ENCODE measurements around the gene CEMIP. TPM values are rescaled to one million over a fixed set of nuclear protein-coding genes. Genes with fewer than 3 reads are reported as not detected.

Gene CEMIP
- total and polyA plus RNA-seq, 2 of the 4 experiments (the other 2 are of a cell fraction), result 63.8 to 78.0 TPM

- intact Hi-C loops (cut with micrococcal nuclease) (no loop called here), dilution Hi-C loops (cut with HindIII; ENCODE audit: low sequenced_read_pairs, unreplicated experiment) (no loop called here), in situ Hi-C loops (cut with MboI; ENCODE audit: low sequenced_read_pairs) (no loop called here)
- DNase-seq (no peak), ATAC-seq (ENCODE audit: low read depth) (no peak)
- no peak overlapping the region for H4K91ac ChIP-seq (ENCODE audit: insufficient read depth, low read depth, low read length)
- H2BK20ac ChIP-seq (ENCODE audit: low read depth, low read length), result no peak overlapping the region
- H3K18ac ChIP-seq (ENCODE audit: low read depth, low read length), result no peak overlapping the region
- POLR2A ChIA-PET (ENCODE audit: unreplicated experiment), result interaction anchor here (0.6 kb wide), 1 partner anchor 438 kb away, joined by 8 read pairs; no protein-coding TSS in a partner anchor
- no TSS peak for BruUV-seq (replicated peaks)
- H3K9me3 ChIP-seq (ENCODE audit: control insufficient read depth, insufficient read depth, low read length), result no peaks in the 10 kb centered on the region
- no peak overlapping the region for H3K9ac ChIP-seq (ENCODE audit: low read depth, low read length)
- no peak overlapping the region for H2BK5ac ChIP-seq (ENCODE audit: low read depth, low read length, poor library complexity, severe bottlenecking)
- H4K5ac ChIP-seq (ENCODE audit: low read depth, low read length), result no peak overlapping the region
- no peak for TF ChIP-seq CEBPB (IDR thresholded peaks at IDR 0.05; ENCODE audit: low read depth, low read length)
- H3K27me3 ChIP-seq (ENCODE audit: control insufficient read depth, insufficient read depth, low read length), result no peaks in the 10 kb centered on the region
- H3K14ac ChIP-seq (replicated peaks; ENCODE audit: low read depth, low read length), result no peak overlapping the region
- H3K4ac ChIP-seq (ENCODE audit: low read depth, low read length), result no peak overlapping the region
- H4K8ac ChIP-seq (ENCODE audit: low read depth in 2 of 2, low read length in 2 of 2), result 0 out of 4 replicates have a peak overlapping the region, but pooled peaks of 1 of the 2 experiments have one; percentile 5
- no peak overlapping the region for H3K4me3 ChIP-seq (ENCODE audit: insufficient read depth, low read depth, low read length)
- H2BK120ac ChIP-seq (ENCODE audit: low read depth, low read length), result no peak overlapping the region
- no peaks in the 10 kb centered on the region for H3K79me1 ChIP-seq (ENCODE audit: low read depth in 1 of 2, low read length in 2 of 2)
- H3K27ac ChIP-seq (ENCODE audit: insufficient read depth, low read length), result no peak overlapping the region
- no peak overlapping the region for H2AFZ ChIP-seq (replicated peaks; ENCODE audit: low read length, poor library complexity)
- H3K4me2 ChIP-seq (ENCODE audit: low read depth, low read length), result no peak overlapping the region
- peaks cover 85% of the 10 kb centered on the region for H3K36me3 ChIP-seq (ENCODE audit: control insufficient read depth, insufficient read depth, low read length)
- H2AK5ac ChIP-seq (ENCODE audit: low read depth, low read length), result no peak overlapping the region
- peaks cover 14% of the 10 kb centered on the region for H3K9me1 ChIP-seq (ENCODE audit: insufficient read depth, low read length)
- CTCF ChIA-PET, result interaction anchor here (0.8 to 1.0 kb wide), 2 partner anchors 108 to 180 kb away, joined by 3 read pairs; partner anchors contain the start of gene CEMIP
- no peak overlapping the region for H3K56ac ChIP-seq (ENCODE audit: extremely low read depth, insufficient read depth, low read length)
- peaks cover 15% of the 10 kb centered on the region; the same call in 1 of the 2 replicates for H4K20me1 ChIP-seq (ENCODE audit: insufficient read depth, low read length)
- peaks cover 5% of the 10 kb centered on the region for H3K4me1 ChIP-seq (ENCODE audit: control insufficient read depth, insufficient read depth, low read length)
- WGBS, 2 experiments (ENCODE audit: extremely low coverage in 2 of 2, insufficient read length in 1 of 2), result 100% methylated on average over 1 of the region's 4 CpGs; no CpG with 5 or more reads in 1 of the 2 experiments
- no peak overlapping the region for H3K23ac ChIP-seq (ENCODE audit: low read depth, low read length)
- H2BK15ac ChIP-seq (ENCODE audit: low read depth, low read length), result no peak overlapping the region
- no peak overlapping the region for H2AK9ac ChIP-seq (replicated peaks; ENCODE audit: low read depth, low read length, poor library complexity)
Observed at GRCh38 chr15:80887148-80887547, 108.0 kb downstream of the CEMIP start.

Data from IMR-90 (cell line).